Testis (tissue), 3 donors: ENCODE results near the gene PAPPA. TPM values are rescaled to one million over a fixed set of nuclear protein-coding genes. Genes with fewer than 3 reads are reported as not detected.
A peak's percentile ranks its signal among the peaks of the same experiment; 100 is the strongest.

Experiments
- DNase-seq: peaks from one replicate; pipeline ENCODE4 v3.0.0-alpha.2; 2019
- H3K27ac ChIP-seq, 2 donors: fragments of 200-600 bp; sonication (generic); one replicate each; pipeline ENCODE4 v1.5.1; 2019
- H3K27me3 ChIP-seq: fragments of 200-600 bp; sonication (generic); one replicate; pipeline ENCODE4 v1.5.1; 2019
- H3K36me3 ChIP-seq: fragments of 200-600 bp; sonication (generic); one replicate; pipeline ENCODE4 v1.5.1; 2017; ENCODE audit warnings: low read depth; ENCODE audit errors: missing control alignments
- H3K4me1 ChIP-seq: fragments of 200-600 bp; sonication (generic); one replicate; pipeline ENCODE4 v1.5.1; 2019
- H3K4me3 ChIP-seq, 2 donors: fragments of 200-600 bp; sonication (generic); one replicate each; pipeline ENCODE4 v1.5.1; 2017 to 2019
- H3K9me3 ChIP-seq: fragments of 200-600 bp; sonication (generic); one replicate; pipeline ENCODE4 v1.5.1; 2017
- POLR2A ChIP-seq: fragments of 450-650 bp; IDR thresholded peaks from one replicate; pipeline ENCODE4 v1.6.1; 2017; ENCODE audit warnings: antibody characterized with exemption, mild to moderate bottlenecking, moderate library complexity
- WGBS, 2 donors: methylation state at CpG; one replicate each; pipeline ENCODE4 v1.1.5; 2018; 5-methylcytosine and 5-hydroxymethylcytosine counted together
- intact Hi-C: fragments of 100-400 bp; cut with DNase I; formaldehyde crosslinking; loops from one replicate; pipeline ENCODE4 v1.15.1; 2023; ENCODE audit warnings: low total_unique reads
- polyA plus RNA-seq: library from polyadenylated mRNA; stranded (reverse); fragments of 350-450 nt; fragmentation: Illumina TruSeq; extraction: RNeasy Lipid Tissue Mini Kit (QIAGEN cat#74804); gene quantifications from one replicate; pipeline ENCODE4 v1.2.3, GENCODE V29; 2014; ENCODE audit warnings: low read depth, low replicate concordance; ENCODE audit not compliant: insufficient read depth
- total RNA-seq, 2 donors: library from RNA; depleted of rRNA; stranded (reverse); fragments of >200 nt; gene quantifications; one replicate each; pipeline ENCODE4 v1.2.3, GENCODE V29; 2016
- TF ChIP-seq, protein P1 (sequence below), 3 experiments: fragments of 450-650 bp in 2 of 3; fragments of 200-600 bp in 1 of 3; sonication (generic) in 1 of 3; IDR thresholded peaks; one replicate each; pipeline ENCODE4 v1.5.1; 2016 to 2019; ENCODE audit warnings: antibody characterized with exemption in 3 of 3, mild to moderate bottlenecking in 2 of 3, moderate library complexity in 1 of 3

The PAPPA gene
- total and polyA plus RNA-seq, 3 donors from 2014 or later = 1.9 to 5.1 (median 4.1) TPM

DNA sequence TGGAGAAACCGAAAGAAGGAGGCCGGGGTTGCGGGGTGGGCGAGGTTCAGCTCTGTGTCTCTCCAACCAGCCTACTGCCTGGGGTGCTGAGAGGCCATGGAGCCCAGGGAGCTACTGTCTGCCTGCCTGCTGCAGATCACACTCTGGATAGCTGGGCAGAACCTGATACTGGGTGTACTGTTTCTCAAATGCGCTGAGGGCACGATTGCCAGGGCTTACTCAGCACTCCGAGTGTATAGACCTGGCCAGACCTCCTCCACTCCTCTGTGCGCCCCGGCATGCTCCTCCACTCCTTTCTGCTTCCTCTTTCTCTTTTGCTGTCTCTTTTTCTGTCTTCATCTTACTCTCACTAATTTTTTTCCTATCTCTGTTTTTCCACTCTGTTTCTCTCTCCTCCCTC lies 215.1 kb downstream of the PAPPA start:
- no peaks in the 10 kb centered on the region for H3K27me3 ChIP-seq
- intact Hi-C loops = no loop called here
- no peaks in the 10 kb centered on the region for H3K4me1 ChIP-seq
- TF ChIP-seq, protein P1, sequence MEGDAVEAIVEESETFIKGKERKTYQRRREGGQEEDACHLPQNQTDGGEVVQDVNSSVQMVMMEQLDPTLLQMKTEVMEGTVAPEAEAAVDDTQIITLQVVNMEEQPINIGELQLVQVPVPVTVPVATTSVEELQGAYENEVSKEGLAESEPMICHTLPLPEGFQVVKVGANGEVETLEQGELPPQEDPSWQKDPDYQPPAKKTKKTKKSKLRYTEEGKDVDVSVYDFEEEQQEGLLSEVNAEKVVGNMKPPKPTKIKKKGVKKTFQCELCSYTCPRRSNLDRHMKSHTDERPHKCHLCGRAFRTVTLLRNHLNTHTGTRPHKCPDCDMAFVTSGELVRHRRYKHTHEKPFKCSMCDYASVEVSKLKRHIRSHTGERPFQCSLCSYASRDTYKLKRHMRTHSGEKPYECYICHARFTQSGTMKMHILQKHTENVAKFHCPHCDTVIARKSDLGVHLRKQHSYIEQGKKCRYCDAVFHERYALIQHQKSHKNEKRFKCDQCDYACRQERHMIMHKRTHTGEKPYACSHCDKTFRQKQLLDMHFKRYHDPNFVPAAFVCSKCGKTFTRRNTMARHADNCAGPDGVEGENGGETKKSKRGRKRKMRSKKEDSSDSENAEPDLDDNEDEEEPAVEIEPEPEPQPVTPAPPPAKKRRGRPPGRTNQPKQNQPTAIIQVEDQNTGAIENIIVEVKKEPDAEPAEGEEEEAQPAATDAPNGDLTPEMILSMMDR (IDR thresholded peaks at IDR 0.05) = no peak
- no peak for TF ChIP-seq POLR2A
- peak; percentile 46 for DNase-seq
- H3K9me3 ChIP-seq = no peaks in the 10 kb centered on the region
- no peak overlapping the region for H3K4me3 ChIP-seq
- H3K36me3 ChIP-seq = no peaks in the 10 kb centered on the region
- no peak overlapping the region for H3K27ac ChIP-seq
- 76 to 93% methylated on average over 7 to 9 of the region's 9 CpGs for WGBS, 2 donors

DNA sequence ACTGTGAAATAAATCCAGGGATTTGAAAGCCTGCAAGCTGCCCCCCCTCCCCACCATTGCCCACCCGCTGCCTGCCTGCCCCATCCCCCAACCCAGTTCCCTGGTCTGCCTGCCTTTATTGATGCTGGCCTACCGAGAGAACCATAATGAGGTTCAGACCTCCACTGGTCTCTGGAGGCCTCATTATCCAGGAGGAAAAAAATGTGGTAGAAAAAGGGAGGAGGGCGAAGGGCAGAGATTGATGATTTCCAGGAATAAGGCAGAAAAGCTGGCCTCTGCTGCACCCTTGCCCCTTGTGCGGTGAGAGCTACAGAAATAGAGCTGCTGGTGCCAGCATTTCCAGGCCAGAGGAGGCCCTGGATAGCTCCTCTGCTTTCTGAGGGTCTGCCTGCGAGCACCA lies 216.1 kb downstream of the PAPPA start:
- WGBS, 2 donors = 72 to 77% methylated on average over 5 of the region's 5 CpGs
- H3K9me3 ChIP-seq = no peaks in the 10 kb centered on the region
- H3K4me1 ChIP-seq = no peaks in the 10 kb centered on the region
- H3K27me3 ChIP-seq = no peaks in the 10 kb centered on the region
- intact Hi-C loops = no loop called here
- TF ChIP-seq, protein P1 (IDR thresholded peaks at IDR 0.05) = no peak
- no peak for TF ChIP-seq POLR2A
- no peaks in the 10 kb centered on the region for H3K36me3 ChIP-seq
- H3K27ac ChIP-seq = no peak overlapping the region
- H3K4me3 ChIP-seq = no peak overlapping the region
- DNase-seq = no peak

DNA sequence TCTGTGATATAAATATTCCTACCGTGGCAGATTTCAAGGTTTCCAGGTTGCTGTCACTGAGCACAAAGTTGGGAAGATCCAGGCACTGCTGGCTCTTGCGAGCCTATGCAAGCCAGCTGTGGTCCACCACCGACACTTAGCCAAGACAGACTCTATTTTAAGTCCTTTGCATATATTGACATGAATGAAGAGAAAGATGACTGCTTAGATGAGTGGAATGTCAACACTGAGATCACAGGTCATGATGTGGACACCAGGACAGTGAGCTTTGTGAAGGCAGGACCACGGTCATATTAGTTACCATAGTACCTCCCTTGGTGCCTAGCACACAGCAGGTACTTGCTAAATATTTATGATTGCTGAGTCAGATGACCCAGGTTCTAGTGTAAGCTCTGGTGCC lies 217.0 kb downstream of the PAPPA start:
- no peaks in the 10 kb centered on the region for H3K4me1 ChIP-seq
- TF ChIP-seq, protein P1 (IDR thresholded peaks at IDR 0.05) = no peak
- no peak for TF ChIP-seq POLR2A
- no peaks in the 10 kb centered on the region for H3K27me3 ChIP-seq
- DNase-seq = no peak
- H3K4me3 ChIP-seq = no peak overlapping the region
- 82 to 88% methylated on average over 4 of the region's 4 CpGs for WGBS, 2 donors
- H3K27ac ChIP-seq = no peak overlapping the region
- no peaks in the 10 kb centered on the region for H3K36me3 ChIP-seq
- H3K9me3 ChIP-seq = no peaks in the 10 kb centered on the region
- intact Hi-C loops = no loop called here

DNA sequence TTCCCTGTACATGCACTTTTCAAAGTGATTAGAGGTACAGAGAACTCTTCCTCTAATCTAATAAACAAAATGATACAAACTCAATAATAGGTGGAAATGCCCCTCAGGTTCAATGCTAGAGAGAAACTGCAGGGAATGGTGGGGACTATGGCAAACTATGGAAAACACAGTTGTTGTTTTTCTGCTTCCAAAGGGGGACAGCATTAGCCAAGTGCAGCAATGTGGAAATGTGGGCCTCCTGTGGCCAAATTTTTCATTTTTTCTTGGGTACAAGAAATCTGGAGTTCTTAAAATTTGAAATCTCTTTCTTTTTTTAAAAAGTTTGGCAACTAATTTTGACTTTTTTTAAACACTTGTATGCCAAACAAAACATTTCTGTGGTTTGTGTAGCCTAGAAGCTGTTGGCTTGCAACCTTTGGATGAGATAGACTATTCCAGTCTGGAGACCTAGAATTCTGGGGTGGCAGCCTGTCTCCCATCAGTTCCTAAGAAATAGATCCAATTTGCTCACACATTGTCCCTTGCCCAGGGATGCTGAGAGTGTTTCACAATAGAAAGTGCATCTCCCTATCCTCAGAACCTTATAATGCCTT lies 218.6 kb downstream of the PAPPA start:
- no peaks in the 10 kb centered on the region for H3K36me3 ChIP-seq
- TF ChIP-seq, protein P1 (IDR thresholded peaks at IDR 0.05) = no peak
- TF ChIP-seq POLR2A = no peak
- no peaks in the 10 kb centered on the region for H3K27me3 ChIP-seq
- H3K27ac ChIP-seq = no peak overlapping the region
- no peaks in the 10 kb centered on the region for H3K4me1 ChIP-seq
- no peaks in the 10 kb centered on the region for H3K9me3 ChIP-seq
- intact Hi-C loops = no loop called here
- no peak for DNase-seq
- no peak overlapping the region for H3K4me3 ChIP-seq

DNA sequence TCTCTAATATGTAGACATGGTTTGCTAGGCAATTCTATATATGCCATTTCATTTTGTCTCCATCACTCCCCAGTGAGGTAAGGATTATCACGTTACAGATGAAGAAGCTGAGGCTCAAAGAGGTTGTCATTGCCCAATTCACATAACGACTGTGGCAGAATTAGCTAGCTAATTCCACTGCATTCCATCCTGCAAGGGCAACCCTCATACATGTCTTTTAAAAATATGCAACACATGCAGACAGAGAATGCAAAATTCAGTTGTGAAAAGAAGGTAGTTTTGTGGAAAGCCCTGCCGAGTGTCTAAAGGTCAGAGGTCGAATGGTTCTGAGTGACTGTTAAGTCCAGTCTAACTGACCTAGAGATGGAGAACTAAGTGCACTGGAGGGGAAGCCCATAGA lies 219.2 kb downstream of the PAPPA start:
- Histone ChIP-seq H3K4me1 (no peaks in the 10 kb centered on the region), H3K9me3 (no peaks in the 10 kb centered on the region), H3K27me3 (no peaks in the 10 kb centered on the region), H3K36me3 (no peaks in the 10 kb centered on the region), H3K4me3 (no peak overlapping the region), H3K27ac (no peak overlapping the region)
- TF ChIP-seq, protein P1 (IDR thresholded peaks at IDR 0.05) = no peak
- WGBS, 2 donors = 87 to 92% methylated on average over 4 of the region's 4 CpGs
- intact Hi-C loops = no loop called here
- no peak for DNase-seq
